MCF 10A (cell line): ENCODE data around the gene PLA2G5. TPM values are rescaled to one million over a fixed set of nuclear protein-coding genes. Genes with fewer than 3 reads are reported as not detected.

Experiments used
- BruUV-seq: library from RNA; stranded (reverse); fragments of 400-500 nt; replicated peaks from 2 replicates; lab custom pipeline; 2021; lab: Mats Ljungman, UMichigan
- CTCF ChIA-PET: fragments of 300-600 bp; sonication (Branson Sonifier 250); formaldehyde crosslinking; extraction: SDS; loops from one replicate; lab custom pipeline; 2021; ENCODE audit warnings: antibody characterized with exemption, inconsistent platforms; lab: Yijun Ruan, JAX
- POLR2A ChIA-PET: fragments of 300-600, 350-650 bp; sonication (Branson Sonifier 250); formaldehyde crosslinking; extraction: SDS; loops from one replicate; lab custom pipeline; 2020; ENCODE audit warnings: antibody characterized with exemption, inconsistent platforms; lab: Yijun Ruan, JAX
- DNase-seq: peaks from one replicate; pipeline ENCODE4 v3.0.0-alpha.2; 2018; ENCODE audit not compliant: unreplicated experiment
- H3K27ac Mint-ChIP-seq: one replicate; pipeline ENCODE4 v1.8.0; 2022; ENCODE audit warnings: mild to moderate bottlenecking, low read depth, mixed read lengths; ENCODE audit not compliant: unreplicated experiment
- H3K27me3 Mint-ChIP-seq: one replicate; pipeline ENCODE4 v1.8.0; 2022; ENCODE audit warnings: mixed read lengths; ENCODE audit not compliant: insufficient read depth, unreplicated experiment
- H3K36me3 Mint-ChIP-seq: one replicate; pipeline ENCODE4 v1.8.0; 2022; ENCODE audit warnings: mild to moderate bottlenecking, moderate library complexity, mixed read lengths; ENCODE audit not compliant: insufficient read depth, unreplicated experiment
- H3K4me1 Mint-ChIP-seq: one replicate; pipeline ENCODE4 v1.8.0; 2022; ENCODE audit warnings: mixed read lengths; ENCODE audit not compliant: insufficient read depth, unreplicated experiment
- H3K4me3 Mint-ChIP-seq: one replicate; pipeline ENCODE4 v1.8.0; 2022; ENCODE audit warnings: mild to moderate bottlenecking, moderate library complexity, mixed read lengths; ENCODE audit not compliant: unreplicated experiment
- H3K9me3 Mint-ChIP-seq: one replicate; pipeline ENCODE4 v1.8.0; 2022; ENCODE audit warnings: mixed read lengths; ENCODE audit not compliant: unreplicated experiment
- CTCF ChIP-seq: fragments of 200-600 bp; IDR thresholded peaks from one replicate; pipeline ENCODE4 v1.8.0; 2022; ENCODE audit warnings: antibody characterized with exemption, mild to moderate bottlenecking; ENCODE audit not compliant: unreplicated experiment
- intact Hi-C: fragments of 100-400 bp; cut with micrococcal nuclease; formaldehyde crosslinking; loops from 2 replicates; pipeline ENCODE4 v1.14.1; 2022
- total RNA-seq: library from RNA; stranded (reverse); gene quantifications from 2 replicates; pipeline ENCODE4 v1.2.3, GENCODE V29; 2022

PLA2G5 gene
- total RNA-seq, 1 experiment from 2014 or later: not detected

GRCh38 chr1:20080441-20081352, 10.7 kb downstream of the PLA2G5 start:
- ChIA-PET POLR2A (interaction anchor here (0.6 kb wide), 1 partner anchor 37 kb away, joined by 4 read pairs; no protein-coding TSS in a partner anchor), CTCF (no interaction called here)
- intact Hi-C loops: no loop called here
- no peak for DNase-seq
- no peaks in the 10 kb centered on the region for H3K4me1 Mint-ChIP-seq
- TF ChIP-seq CTCF: no peak
- H3K36me3 Mint-ChIP-seq: no peaks in the 10 kb centered on the region
- H3K9me3 Mint-ChIP-seq: no peaks in the 10 kb centered on the region
- no TSS peak for BruUV-seq
- H3K27ac Mint-ChIP-seq: no peak overlapping the region
- no peak overlapping the region for H3K4me3 Mint-ChIP-seq
- H3K27me3 Mint-ChIP-seq: peaks cover 19% of the 10 kb centered on the region

- POLR2A ChIA-PET: interaction anchor here (0.6 kb wide), 1 partner anchor 38 kb away, joined by 4 read pairs; no protein-coding TSS in a partner anchor
- Mint-ChIP-seq H3K9me3 (no peaks in the 10 kb centered on the region), H3K27me3 (peaks cover 19% of the 10 kb centered on the region), H3K4me1 (no peaks in the 10 kb centered on the region), H3K4me3 (no peak overlapping the region), H3K36me3 (no peaks in the 10 kb centered on the region), H3K27ac (no peak overlapping the region)
- intact Hi-C loops: no loop called here
- BruUV-seq: no TSS peak
- CTCF ChIA-PET: no interaction called here
- TF ChIP-seq CTCF: no peak
- DNase-seq: no peak
These were observed 11.4 kb downstream of the PLA2G5 start for GRCh38 chr1:20081353-20081810.

- Mint-ChIP-seq H3K4me3 (no peak overlapping the region), H3K9me3 (no peaks in the 10 kb centered on the region), H3K4me1 (no peaks in the 10 kb centered on the region), H3K36me3 (no peaks in the 10 kb centered on the region), H3K27ac (no peak overlapping the region), H3K27me3 (peaks cover 13% of the 10 kb centered on the region)
- DNase-seq: no peak
- intact Hi-C loops: no loop called here
- ChIA-PET CTCF (no interaction called here), POLR2A (no interaction called here)
- no peak for TF ChIP-seq CTCF
- no TSS peak for BruUV-seq
These were observed 12.8 kb downstream of the PLA2G5 start for GRCh38 chr1:20082772-20083171.

- ChIA-PET CTCF (no interaction called here), POLR2A (no interaction called here)
- no peaks in the 10 kb centered on the region for H3K36me3 Mint-ChIP-seq
- H3K27me3 Mint-ChIP-seq: peaks cover 7% of the 10 kb centered on the region
- intact Hi-C loops: no loop called here
- H3K4me1 Mint-ChIP-seq: no peaks in the 10 kb centered on the region
- no peak for TF ChIP-seq CTCF
- no peak overlapping the region for H3K4me3 Mint-ChIP-seq
- no peak overlapping the region for H3K27ac Mint-ChIP-seq
- DNase-seq: no peak
- H3K9me3 Mint-ChIP-seq: no peaks in the 10 kb centered on the region
- no TSS peak for BruUV-seq
These were observed 13.4 kb downstream of the PLA2G5 start for GRCh38 chr1:20083178-20083944.
